Fibroblast of lung (primary cell): ENCODE results near the gene COX7B.

ENCODE experiments used
- CTCF ChIP-seq, 2 donors: IDR thresholded peaks in 1 of 2; conservative IDR thresholded peaks in 1 of 2; 1 replicate in 1 of 2; 2 replicates in 1 of 2; pipeline ENCODE4 v1.5.1; 2011 to 2012; ENCODE audit warnings: low read length in 2 of 2, control low read depth in 1 of 2, inconsistent platforms in 1 of 2, low read depth in 1 of 2, mild to moderate bottlenecking in 1 of 2
- EZH2 ChIP-seq: IDR thresholded peaks from 2 replicates; pipeline ENCODE4 v1.5.1; 2012; ENCODE audit warnings: low read length, control low read depth, mild to moderate bottlenecking; ENCODE audit errors: missing control alignments

GRCh38 chrX:77894921-77895886 is 4.1 kb upstream of the COX7B start, which contains the start of gene MAGT1:
- TF ChIP-seq CTCF (conservative IDR thresholded peaks at IDR 0.05 in 1 of 2, IDR thresholded peaks at IDR 0.05 in 1 of 2; ENCODE audit: low read depth in 1 of 2, low read length in 2 of 2): no peak
- TF ChIP-seq EZH2: no peak
